Measurements from ENCODE around the gene ADGRG3.

Gene ADGRG3

DNA sequence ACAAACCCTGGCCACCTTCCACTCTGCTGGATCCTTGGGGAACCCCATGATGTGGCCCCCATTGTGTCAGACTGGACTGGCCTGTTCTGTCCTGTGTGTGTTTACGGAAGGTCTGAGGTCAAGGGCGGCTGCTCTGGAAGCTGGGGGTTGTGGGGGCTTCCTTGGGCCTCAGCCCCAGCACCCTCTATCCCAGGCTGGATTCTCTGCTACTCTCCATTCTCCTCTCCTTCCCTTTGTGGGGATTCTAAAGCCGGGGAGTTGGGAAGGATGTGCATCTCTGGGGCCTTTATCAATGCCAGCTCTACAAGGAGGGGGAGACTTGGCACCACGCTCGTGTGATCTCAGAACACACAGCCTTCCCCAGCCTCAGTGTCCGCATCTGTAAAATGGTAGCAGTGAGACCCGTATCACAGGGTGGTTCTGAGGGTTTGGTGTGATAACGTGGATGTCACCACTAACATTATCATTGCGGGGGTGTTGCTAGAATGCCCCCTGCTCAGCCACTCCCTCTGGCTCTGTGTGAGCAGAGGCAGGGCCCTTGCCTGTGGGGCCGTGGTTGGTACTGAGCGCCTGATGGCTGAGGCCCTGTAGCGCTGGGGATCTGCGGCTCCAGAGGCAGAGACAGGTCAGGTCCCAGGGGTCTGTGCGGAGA, 21.6 kb upstream of the ADGRG3 start:
- no peak for DNase-seq

DNA sequence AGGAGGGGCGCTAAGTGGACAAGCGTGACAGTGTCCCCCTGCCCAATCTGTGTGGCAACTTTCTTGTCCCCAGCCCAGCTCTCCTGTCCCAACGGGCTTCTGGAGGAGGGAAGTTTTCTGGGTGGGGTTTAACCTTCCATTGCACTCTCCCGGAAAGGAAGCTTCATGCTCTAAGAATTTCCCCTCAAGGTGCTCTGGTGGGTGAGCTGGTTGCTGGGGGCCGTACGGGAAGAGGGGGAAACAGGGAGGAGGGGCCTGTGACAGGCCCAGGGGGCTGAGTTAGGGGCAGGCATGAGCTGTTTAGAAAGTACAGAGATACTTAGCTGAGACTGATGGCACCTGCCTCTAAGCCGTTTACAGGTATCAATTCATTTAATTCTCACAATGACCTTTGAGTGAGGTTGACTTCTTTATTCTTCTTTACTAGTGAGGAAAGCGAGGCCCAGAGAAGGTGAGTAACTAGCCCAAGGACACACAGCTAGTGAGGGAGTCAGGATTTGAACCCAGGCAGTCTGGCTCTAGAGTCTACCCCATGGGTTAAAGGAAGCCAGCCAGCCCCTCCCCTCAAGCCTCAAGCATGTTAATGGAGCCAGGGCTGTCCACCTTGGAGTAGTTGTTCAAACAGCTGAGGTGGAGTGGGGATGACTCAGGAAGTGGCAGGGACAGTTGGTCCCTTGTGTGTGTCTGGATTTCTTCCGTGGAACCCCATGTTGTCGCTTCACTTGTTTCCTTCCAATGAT, 20.8 kb upstream of the ADGRG3 start:
- no peak for DNase-seq

DNA sequence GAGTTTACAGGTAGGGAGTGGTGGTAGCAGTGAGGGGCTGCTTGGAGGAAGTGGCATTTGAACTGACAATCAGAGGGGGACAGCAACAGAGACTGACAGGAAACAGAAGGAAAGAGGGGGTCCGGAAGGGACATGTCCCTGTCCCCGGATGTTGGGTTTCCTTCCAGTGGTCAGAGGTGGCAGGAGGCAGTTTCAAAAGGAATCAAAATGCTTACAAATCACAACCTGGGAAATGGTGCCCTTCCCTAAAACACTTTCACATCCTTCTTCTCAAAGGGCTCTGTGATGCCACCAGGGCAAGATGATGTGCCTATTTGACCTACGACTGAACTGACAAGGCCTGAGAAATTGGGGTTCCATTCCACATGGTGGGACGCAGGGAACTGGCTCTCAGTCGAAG, 20.0 kb upstream of the ADGRG3 start:
- DNase-seq: peak; percentile 49

DNA sequence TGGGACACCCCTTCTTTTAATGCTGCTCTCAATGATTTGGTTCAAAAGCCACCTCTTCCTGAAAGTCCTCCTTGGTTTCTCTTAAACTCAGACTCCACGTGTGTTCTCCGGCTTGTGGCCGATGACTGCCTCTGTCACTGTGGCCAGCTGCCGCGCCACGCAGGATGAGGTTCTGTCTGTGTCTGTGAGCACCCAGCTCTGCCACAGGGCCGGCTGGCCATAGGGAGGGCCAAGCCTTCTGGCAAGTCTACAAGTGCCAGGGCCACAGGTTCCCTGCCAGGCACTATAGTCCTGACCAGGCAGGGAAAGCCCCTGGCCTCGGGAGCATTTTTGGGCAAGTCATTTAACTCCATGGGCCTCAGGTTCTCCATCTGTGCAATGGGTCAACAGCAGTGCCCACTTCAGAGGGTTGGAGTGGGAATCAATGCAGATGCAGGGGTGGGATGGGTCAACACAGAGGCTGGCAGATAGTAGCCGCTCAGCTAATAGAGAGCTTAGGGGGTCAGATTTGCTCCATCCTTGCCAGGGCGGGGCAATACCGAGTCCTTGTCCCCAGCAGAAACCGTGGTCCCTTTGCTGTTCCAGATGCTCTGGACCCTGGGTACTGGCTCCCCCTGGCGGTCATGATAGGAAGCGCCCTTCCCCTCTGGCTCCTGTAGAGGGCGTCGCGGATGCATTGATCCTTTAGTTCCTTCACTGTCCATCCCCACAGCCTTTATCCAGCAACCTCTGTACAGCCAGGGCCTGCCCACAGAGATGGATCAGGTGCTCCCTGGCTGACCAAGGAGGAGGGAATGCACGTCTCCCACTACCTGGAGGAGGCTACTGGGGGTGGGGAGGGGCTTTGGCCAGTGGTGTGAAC, 19.3 kb upstream of the ADGRG3 start:
- DNase-seq: peak; percentile 88

DNA sequence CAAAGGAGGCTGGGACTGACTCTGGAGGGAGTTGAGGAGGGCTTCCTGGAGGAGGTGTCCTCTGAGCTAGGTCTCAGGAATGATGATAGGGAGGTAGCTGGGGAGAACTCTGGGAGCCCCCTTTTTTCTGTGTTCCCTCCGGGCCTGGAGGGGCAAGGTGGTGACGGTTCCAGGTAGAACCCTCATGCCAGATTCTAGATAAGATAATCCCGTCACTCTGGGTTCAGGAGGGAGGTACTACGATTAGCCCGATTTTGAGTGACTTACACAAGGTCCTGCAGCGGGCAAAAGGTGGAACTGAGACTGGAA, 18.7 kb upstream of the ADGRG3 start:
- no peak for DNase-seq

DNA sequence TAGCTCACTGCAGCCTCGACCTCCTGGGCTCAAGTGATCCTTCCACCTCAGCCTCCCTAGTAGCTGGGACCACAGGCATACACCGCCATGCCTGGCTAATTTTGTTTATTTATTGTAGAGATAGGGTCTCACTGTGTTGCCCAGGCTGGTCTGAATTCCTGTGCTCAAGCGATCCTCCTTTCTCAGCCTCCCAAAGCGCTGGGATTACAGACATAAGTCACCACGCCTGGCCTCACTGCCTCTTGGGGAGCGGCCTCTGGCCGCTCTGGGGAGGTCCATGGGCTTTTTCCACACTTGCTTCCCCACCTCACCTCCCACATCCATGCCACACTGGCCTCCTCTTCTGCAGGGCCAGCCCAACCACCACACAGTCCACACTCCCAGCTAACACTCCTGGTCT, 18.3 kb upstream of the ADGRG3 start:
- no peak for DNase-seq

DNA sequence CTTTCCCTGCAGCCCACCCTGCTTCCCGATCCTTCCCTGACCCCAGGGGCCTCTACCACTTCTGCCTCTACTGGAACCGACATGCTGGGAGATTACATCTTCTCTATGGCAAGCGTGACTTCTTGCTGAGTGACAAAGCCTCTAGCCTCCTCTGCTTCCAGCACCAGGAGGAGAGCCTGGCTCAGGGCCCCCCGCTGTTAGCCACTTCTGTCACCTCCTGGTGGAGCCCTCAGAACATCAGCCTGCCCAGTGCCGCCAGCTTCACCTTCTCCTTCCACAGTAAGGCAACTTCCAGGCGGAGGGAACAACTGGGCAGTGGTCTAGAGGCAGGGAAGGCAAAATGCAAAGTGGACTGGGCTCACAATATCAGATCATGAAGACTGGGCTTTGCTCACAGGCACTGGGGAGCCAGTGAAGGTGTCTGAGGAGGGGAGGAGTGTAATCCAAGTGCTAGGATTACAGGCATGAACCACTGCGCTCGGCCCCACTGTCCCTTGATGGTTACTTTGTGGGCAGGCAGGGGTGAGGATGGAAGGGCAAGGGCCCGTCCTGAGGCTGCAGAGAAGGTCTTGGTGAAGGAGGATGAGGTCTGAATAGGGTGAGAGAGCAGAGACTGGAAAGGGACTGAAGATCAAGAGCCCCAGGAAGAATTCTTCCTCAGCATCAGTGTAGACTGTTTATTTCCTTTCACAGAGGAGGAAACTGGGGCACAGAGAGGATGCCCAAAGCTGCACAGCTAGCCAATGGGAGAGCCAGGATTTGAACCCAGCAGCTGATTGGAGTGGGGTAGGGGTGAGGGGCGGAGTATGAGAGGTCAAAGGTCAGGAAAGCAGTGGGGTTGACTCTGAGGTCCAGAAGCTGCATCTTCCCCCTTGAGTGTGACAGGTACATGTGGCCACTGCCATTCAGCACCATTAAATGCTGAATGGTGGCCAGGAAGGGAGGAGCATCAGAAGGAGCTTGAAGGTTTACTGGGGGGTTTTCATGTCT, 16.5 kb upstream of the ADGRG3 start:
- no peak for DNase-seq

DNA sequence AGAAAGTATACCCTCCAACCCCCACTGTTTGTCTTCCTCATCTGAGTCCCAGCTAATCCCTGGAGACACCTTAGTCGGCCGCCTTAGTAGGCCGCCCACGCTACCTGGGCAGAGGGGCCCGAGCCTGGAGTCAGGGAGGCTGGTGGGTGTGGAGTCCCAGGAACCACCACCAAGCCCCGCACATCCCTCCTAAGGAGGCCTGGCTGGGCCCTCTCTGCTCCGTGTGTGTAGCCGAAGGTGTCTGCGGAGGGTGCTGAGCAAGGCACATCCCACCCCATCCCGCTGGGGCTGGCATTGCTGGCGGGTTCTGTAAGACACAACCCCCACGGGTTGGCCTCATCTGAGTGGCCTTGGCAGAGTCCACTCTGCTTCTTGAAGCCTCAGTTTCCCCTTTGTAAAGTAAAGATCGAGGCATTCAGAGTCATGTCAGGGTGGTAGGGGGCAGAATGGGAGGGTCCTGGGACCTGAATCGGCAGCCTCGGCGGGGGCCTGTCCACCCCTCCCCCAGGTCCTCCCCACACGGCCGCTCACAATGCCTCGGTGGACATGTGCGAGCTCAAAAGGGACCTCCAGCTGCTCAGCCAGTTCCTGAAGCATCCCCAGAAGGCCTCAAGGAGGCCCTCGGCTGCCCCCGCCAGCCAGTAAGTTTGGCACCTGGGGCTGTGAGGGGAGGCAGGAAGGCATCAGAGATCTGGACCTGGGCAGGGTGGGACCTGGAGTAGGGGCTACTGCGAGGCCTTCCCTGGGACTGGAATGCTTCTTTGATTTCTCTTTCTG, 15.2 kb upstream of the ADGRG3 start:
- DNase-seq: no peak

DNA sequence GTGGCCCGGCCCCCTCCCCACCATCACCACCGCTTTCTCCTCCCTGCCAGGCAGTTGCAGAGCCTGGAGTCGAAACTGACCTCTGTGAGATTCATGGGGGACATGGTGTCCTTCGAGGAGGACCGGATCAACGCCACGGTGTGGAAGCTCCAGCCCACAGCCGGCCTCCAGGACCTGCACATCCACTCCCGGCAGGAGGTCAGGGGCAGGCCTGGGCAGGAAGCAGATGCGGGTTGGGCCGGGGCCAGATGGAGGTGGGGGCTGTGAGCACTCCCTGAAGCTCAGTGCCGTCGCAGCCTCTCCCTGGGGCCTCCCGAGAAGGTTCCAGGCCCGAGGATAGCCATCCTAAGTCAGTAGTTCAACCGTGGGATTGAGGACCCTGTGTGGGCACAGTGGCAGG, 14.2 kb upstream of the ADGRG3 start:
- no peak for DNase-seq

DNA sequence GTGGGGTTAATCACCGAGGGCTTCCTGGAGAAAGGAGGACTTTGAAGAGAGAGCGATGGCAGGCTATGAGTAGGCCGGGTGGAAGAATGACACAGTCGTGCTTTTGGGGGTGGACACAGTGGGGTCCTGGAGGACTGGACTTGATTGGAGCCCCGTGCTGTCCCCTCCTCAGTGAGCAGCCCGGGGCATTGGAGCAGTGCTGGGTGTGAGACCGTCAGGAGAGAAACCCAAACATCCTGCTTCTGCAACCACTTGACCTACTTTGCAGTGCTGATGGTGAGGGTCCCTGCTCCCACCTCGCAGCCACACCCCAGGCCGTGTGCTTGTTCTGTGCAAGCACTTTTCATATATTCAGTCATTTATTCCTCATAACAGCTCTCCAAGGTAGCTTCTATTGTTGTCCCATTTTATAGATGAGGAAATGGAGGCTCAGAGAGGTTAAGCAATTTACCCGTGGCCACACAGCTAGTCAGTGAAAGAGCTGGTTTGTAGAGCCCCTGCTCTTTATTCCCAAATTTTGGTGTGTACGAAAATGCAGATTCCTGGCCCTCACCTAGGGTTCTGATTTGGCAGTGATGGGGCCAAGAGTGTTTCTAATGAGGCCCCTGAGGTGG, 11.7 kb upstream of the ADGRG3 start:
- no peak for DNase-seq

DNA sequence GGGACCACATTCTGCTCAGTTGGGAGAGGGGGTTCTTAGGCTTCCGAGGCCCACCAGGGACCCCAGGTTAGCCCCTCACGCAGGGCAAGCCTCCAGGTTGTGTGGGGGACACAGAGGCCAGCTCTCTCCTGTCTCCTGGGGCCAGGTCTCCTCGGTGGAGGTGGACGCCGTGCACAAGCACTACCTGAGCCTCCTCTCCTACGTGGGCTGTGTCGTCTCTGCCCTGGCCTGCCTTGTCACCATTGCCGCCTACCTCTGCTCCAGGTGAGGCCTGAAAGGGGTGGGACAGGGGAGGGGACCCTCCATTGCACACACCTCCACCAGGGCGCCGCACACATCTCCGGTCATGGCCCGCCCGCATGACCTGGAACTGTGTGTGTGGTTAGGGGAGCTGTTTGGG, 10.9 kb upstream of the ADGRG3 start:
- DNase-seq: no peak

DNA sequence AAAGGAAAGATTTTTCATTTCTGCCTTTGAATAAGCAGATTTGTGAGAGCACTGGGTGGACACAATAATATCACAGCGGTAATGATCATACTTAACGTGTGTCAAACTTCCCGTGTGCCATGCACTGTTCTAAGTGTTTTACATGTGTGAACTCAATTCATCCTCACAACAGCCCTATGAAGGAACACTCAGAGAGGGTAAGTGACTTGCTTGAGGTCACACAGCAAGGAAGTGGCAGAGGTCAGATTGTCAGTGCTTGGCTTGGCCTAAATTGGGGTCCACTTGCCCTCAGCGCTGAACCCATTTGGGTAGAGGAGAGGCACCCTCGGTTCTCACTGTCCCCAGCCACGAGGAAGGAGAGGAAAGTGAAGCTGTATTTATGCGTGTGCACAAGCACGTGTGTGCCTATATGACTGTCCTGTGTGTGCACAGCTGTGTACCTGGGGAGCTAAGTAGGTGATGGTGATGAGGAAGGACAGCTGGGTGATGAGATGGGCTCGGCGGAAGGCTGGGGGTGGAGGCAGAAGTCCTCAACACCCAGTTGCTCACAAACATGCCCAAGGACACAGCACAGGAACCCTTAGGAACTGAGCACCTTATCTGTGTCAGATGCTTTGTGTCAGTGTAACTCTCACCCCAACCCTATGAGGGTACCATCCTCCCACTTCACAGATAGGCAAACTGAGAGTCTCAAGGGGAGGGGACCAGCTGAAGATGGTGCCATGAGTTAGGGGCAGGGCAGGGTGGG, 9.8 kb upstream of the ADGRG3 start:
- DNase-seq: no peak

DNA sequence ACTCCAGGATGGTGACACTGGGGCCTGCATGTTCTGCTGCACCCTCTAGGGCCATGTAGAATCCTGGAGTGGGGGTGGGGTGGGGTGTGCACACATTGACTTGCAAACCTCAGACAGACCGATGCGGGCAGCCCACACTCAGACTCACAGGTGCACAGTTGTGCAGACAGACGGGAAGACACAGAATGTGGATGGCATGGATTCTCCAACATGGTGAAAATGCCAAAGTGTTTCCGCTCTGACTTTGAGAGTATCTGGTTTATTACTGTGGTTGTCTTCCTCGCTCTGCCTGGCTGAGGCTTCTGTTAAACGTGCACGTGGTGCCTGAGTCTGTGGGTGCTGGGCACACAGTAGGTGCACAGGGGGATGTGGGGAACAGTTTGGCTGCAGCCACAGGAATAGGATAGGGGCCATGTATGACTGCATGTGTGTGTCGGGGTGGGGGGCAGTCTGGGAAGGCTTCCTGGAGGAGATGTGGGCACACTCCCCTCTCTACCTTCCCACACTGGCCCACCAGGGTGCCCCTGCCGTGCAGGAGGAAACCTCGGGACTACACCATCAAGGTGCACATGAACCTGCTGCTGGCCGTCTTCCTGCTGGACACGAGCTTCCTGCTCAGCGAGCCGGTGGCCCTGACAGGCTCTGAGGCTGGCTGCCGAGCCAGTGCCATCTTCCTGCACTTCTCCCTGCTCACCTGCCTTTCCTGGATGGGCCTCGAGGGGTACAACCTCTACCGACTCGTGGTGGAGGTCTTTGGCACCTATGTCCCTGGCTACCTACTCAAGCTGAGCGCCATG, 9.0 kb upstream of the ADGRG3 start:
- DNase-seq: no peak

DNA sequence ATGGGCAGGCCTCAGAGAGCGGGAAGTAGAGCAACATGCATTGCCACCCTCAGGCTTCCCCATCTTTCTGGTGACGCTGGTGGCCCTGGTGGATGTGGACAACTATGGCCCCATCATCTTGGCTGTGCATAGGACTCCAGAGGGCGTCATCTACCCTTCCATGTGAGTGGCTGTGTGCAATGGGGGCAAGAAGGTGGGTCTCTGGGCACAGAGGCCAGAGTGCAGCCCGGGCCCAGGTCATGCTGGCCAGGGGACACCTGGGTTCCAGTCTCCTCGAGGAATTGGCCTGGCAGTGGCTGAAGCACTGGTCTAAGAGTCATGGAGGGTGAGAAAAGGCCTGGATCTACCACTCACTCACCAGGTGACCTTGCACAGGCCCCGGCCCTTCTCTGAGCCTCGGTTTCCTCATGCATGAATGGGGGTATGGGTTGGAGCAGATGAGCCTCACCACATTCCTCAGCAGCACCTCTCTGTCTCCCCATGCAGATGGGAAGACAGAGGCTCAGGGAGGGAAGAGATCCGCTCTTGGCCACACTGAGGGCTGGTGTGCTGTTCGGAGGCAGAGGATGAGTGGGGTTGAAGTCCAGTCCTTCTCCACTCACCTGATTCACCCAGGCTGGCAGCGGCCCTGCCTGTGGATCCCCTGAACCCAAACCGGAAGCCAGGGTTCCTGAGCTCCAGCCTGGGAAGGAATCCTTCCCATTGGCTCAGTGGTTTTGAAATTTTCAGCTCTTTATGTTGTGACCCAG, 7.2 kb upstream of the ADGRG3 start:
- no peak for DNase-seq

DNA sequence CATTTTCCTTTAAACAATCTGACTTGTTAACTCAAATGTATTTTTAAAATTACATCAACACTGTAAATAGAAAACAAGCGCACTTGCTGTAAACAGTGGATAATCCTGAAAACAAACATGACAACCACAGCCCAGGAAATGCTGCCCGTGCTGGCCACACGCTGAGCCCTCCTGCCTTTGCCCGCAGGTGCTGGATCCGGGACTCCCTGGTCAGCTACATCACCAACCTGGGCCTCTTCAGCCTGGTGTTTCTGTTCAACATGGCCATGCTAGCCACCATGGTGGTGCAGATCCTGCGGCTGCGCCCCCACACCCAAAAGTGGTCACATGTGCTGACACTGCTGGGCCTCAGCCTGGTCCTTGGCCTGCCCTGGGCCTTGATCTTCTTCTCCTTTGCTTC, 6.6 kb upstream of the ADGRG3 start:
- DNase-seq: no peak

DNA sequence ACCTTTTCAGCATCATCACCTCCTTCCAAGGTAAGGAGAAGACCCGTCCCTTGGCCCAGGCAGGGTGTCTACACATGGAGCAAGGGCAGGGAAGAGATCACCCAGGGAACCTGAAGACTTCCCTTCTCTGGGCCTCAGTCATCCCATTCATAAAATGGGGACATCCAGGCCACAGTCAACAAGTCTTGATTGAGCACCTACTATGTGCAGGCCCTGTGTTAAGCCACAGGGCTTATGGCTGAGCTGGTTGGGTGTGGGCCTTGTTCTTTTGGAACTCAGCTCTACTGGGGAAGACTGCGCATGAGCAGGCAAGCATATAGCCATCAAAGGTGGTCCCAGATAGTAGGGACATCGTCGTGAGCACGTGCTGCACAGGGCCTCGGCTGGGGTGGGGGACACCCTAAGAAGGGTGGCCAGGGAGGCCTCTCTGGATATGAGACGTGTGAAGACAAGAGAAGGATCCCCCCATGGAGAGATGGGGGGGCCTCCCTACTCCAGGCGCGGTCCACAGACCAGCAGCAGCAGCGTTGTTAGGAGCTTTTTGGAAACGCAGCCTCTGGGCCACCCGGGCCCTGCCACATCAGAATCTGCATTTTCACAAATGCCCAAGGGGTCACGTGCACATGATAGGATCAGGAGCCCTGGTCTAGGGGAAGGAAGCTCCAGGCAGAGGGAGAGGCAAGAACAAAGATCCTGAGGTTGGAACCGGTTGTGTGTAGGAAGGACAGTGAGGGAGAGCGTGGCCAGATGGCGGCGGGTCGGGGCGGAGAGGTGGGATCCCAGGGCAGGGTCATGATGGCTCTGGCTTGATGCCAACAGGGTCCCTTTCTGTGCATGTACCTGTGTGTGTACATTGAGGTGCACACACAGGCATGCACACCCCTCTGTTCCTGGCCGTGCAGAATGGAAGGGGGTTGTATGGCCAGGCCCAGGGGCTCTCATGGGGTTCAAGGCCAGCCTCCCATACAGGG, 5.9 kb upstream of the ADGRG3 start:
- no peak for DNase-seq

DNA sequence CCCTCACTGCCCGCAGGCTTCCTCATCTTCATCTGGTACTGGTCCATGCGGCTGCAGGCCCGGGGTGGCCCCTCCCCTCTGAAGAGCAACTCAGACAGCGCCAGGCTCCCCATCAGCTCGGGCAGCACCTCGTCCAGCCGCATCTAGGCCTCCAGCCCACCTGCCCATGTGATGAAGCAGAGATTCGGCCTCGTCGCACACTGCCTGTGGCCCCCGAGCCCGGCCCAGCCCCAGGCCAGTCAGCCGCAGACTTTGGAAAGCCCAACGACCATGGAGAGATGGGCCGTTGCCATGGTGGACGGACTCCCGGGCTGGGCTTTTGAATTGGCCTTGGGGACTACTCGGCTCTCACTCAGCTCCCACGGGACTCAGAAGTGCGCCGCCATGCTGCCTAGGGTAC, 4.7 kb upstream of the ADGRG3 start:
- no peak for DNase-seq
